Sigmoid colon (tissue), 4 donors: ENCODE data around the gene UBQLN4.

ENCODE experiments used
- CTCF ChIP-seq, 4 experiments: fragments of 450-650 bp in 3 of 4; fragments of 200-600 bp in 1 of 4; IDR thresholded peaks; one replicate each; pipeline ENCODE4 v1.5.1; 2016 to 2019; ENCODE audit warnings: antibody characterized with exemption in 4 of 4, mild to moderate bottlenecking in 3 of 4, moderate library complexity in 2 of 4
- POLR2A ChIP-seq, 2 donors: fragments of 450-650 bp; IDR thresholded peaks; one replicate each; pipeline ENCODE4 v1.6.1; 2016; ENCODE audit warnings: antibody characterized with exemption in 2 of 2, mild to moderate bottlenecking in 2 of 2, moderate library complexity in 2 of 2
- POLR2AphosphoS5 ChIP-seq, 4 donors: sonication (generic); formaldehyde crosslinking; IDR thresholded peaks; one replicate each; pipeline ENCODE4 v1.6.1; 2017; ENCODE audit warnings: antibody characterized with exemption in 4 of 4

- TF ChIP-seq CTCF (IDR thresholded peaks at IDR 0.05) (peak; percentile 69 to 87 (median 84)), POLR2AphosphoS5 (IDR thresholded peaks at IDR 0.05) (no peak), POLR2A (IDR thresholded peaks at IDR 0.05) (no peak)
Observed at GRCh38 chr1:156090840-156091188, 37.2 kb upstream of the UBQLN4 start.
